ENCODE data around the gene MYO5B.

- TF ChIP-seq CTCF (IDR thresholded peaks at IDR 0.05; ENCODE audit: low read depth, low read length) = no peak
- no peak for TF ChIP-seq MAX (IDR thresholded peaks at IDR 0.05; ENCODE audit: low read depth, low read length)
- no peak for TF ChIP-seq POLR2A (IDR thresholded peaks at IDR 0.05; ENCODE audit: extremely low read depth, insufficient read length)
These were observed 338.5 kb downstream of the MYO5B start for GRCh38 chr18:49856496-49856895.

Measured in NB4 (cell line).